Mucosa of stomach (tissue), 1 donor: ENCODE results near the gene SSPN.

ENCODE experiments used
- H3K27me3 ChIP-seq: one replicate; pipeline ENCODE4 v1.7.0; 2013; ENCODE audit warnings: mild to moderate bottlenecking, low read length; ENCODE audit not compliant: control insufficient read depth, insufficient read depth
- H3K36me3 ChIP-seq: one replicate; pipeline ENCODE4 v1.7.0; 2013; ENCODE audit warnings: low read length; ENCODE audit not compliant: control insufficient read depth, insufficient read depth
- H3K4me1 ChIP-seq: one replicate; pipeline ENCODE4 v1.7.0; 2013; ENCODE audit warnings: mild to moderate bottlenecking, low read length; ENCODE audit not compliant: control insufficient read depth, insufficient read depth
- H3K4me3 ChIP-seq: one replicate; pipeline ENCODE4 v1.7.0; 2013; ENCODE audit warnings: low read length
- H3K9ac ChIP-seq: one replicate; pipeline ENCODE4 v1.7.0; 2013; ENCODE audit warnings: mild to moderate bottlenecking, low read length, moderate library complexity
- H3K9me3 ChIP-seq: one replicate; pipeline ENCODE4 v1.7.0; 2013; ENCODE audit warnings: mild to moderate bottlenecking, low read length, moderate library complexity; ENCODE audit not compliant: control insufficient read depth
- donor health status: Pancreatic carcinoma.

The SSPN gene, protein sequence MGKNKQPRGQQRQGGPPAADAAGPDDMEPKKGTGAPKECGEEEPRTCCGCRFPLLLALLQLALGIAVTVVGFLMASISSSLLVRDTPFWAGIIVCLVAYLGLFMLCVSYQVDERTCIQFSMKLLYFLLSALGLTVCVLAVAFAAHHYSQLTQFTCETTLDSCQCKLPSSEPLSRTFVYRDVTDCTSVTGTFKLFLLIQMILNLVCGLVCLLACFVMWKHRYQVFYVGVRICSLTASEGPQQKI

DNA sequence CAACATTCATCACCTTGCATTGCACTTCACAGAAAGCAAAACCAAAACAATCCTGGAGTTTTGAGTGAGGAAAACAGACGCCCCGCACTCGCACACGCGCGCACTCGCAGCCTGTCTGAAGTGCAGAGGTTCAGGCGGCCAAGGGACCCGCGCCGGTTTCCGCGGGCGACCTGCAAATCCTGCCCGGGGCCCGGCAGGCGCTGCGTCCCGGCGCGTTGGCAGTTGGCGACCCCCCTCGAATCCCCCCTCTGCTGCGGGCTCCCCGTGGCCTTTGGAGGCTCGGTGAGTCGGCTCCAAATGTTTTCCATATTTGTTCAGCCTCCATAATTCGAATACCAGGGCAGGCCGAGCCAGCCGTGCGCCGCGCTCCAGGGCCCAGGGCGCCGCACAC lies at the start of gene SSPN:
Gene SSPN, plus strand, starts transcription at position 324 of the 391 bp plus-strand sequence. CDS start 100 bp downstream, outside the sequence.
- Histone ChIP-seq H3K9me3 (no peaks in the 10 kb centered on the region), H3K4me3 (peak within 1 kb of the TSS; percentile 65), H3K27me3 (no peaks in the 10 kb centered on the region), H3K4me1 (peaks cover 8% of the 10 kb centered on the region), H3K36me3 (no peaks in the 10 kb centered on the region), H3K9ac (peak within 1 kb of the TSS; percentile 70)

DNA sequence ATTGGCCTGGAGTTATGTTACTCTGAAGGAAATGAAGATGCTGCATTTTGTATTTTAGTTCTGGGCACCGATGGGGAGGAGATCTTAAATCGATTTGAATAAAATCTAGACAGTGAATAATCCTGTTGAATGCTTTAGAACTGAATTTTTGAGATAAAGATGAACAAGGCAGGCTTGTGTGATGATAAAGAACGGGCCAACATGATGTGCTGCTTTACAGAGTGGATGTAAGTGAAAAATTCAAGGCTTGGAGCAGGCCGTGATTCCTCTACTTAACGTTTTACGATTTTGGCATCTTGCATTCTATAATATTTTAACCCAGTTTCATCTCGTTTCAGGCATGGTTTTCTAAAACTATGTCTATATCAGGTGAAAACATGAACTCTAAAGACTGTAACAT lies 47.1 kb upstream of the SSPN start:
- Histone ChIP-seq H3K4me3 (no peak overlapping the region), H3K4me1 (no peaks in the 10 kb centered on the region), H3K9ac (no peak overlapping the region), H3K36me3 (no peaks in the 10 kb centered on the region), H3K27me3 (no peaks in the 10 kb centered on the region), H3K9me3 (no peaks in the 10 kb centered on the region)

- Histone ChIP-seq H3K36me3 (no peaks in the 10 kb centered on the region), H3K27me3 (no peaks in the 10 kb centered on the region), H3K4me3 (no peak overlapping the region), H3K9ac (no peak overlapping the region), H3K9me3 (no peaks in the 10 kb centered on the region), H3K4me1 (peaks cover 9% of the 10 kb centered on the region)
Measured at GRCh38 chr12:26149968-26150500, 45.3 kb upstream of the SSPN start.

GRCh38 chr12:26150736-26151450 lies 44.5 kb upstream of the SSPN start:
- Histone ChIP-seq H3K4me1 (peaks cover 9% of the 10 kb centered on the region), H3K9ac (no peak overlapping the region), H3K4me3 (no peak overlapping the region), H3K36me3 (no peaks in the 10 kb centered on the region), H3K27me3 (no peaks in the 10 kb centered on the region), H3K9me3 (no peaks in the 10 kb centered on the region)

GRCh38 chr12:26152507-26153102 lies 42.8 kb upstream of the SSPN start:
- no peak overlapping the region for H3K4me3 ChIP-seq
- H3K36me3 ChIP-seq: no peaks in the 10 kb centered on the region
- no peaks in the 10 kb centered on the region for H3K27me3 ChIP-seq
- no peaks in the 10 kb centered on the region for H3K9me3 ChIP-seq
- peaks cover 13% of the 10 kb centered on the region for H3K4me1 ChIP-seq
- no peak overlapping the region for H3K9ac ChIP-seq

GRCh38 chr12:26153421-26154154 lies 41.8 kb upstream of the SSPN start:
- peaks cover 13% of the 10 kb centered on the region for H3K4me1 ChIP-seq
- H3K4me3 ChIP-seq: no peak overlapping the region
- H3K9me3 ChIP-seq: no peaks in the 10 kb centered on the region
- no peak overlapping the region for H3K9ac ChIP-seq
- no peaks in the 10 kb centered on the region for H3K36me3 ChIP-seq
- no peaks in the 10 kb centered on the region for H3K27me3 ChIP-seq

- Histone ChIP-seq H3K36me3 (no peaks in the 10 kb centered on the region), H3K27me3 (no peaks in the 10 kb centered on the region), H3K9me3 (no peaks in the 10 kb centered on the region), H3K4me3 (no peak overlapping the region), H3K4me1 (peaks cover 13% of the 10 kb centered on the region), H3K9ac (no peak overlapping the region)
Measured at GRCh38 chr12:26156201-26156871, 39.0 kb upstream of the SSPN start.

- Histone ChIP-seq H3K9ac (no peak overlapping the region), H3K9me3 (no peaks in the 10 kb centered on the region), H3K36me3 (no peaks in the 10 kb centered on the region), H3K4me3 (no peak overlapping the region), H3K4me1 (peaks cover 13% of the 10 kb centered on the region), H3K27me3 (no peaks in the 10 kb centered on the region)
Measured at GRCh38 chr12:26157001-26157400, 38.4 kb upstream of the SSPN start.

- H3K36me3 ChIP-seq: no peaks in the 10 kb centered on the region
- H3K9me3 ChIP-seq: no peaks in the 10 kb centered on the region
- no peak overlapping the region for H3K4me3 ChIP-seq
- peaks cover 13% of the 10 kb centered on the region for H3K4me1 ChIP-seq
- H3K9ac ChIP-seq: no peak overlapping the region
- no peaks in the 10 kb centered on the region for H3K27me3 ChIP-seq
Measured at GRCh38 chr12:26158078-26158764, 37.2 kb upstream of the SSPN start.

DNA sequence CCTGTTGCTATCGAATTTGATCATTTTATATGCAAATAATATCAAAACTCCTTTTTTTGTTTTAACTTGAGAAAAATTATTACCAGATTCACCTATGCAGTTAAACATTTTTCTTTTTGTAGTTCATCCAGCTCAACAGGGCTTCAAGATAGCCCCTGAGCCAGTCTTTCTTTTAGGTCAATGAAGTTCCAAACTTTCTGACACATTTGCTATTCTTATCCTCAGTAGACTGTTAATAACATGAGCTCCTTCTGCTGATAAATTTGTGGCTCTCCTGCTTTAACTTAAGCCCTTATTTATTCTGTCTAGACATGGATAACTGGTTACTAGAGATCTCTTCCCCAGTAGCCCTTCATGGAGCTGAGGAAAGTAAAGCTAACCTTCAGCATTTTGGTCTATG lies 33.2 kb upstream of the SSPN start:
- no peak overlapping the region for H3K4me3 ChIP-seq
- no peaks in the 10 kb centered on the region for H3K27me3 ChIP-seq
- no peaks in the 10 kb centered on the region for H3K9me3 ChIP-seq
- no peaks in the 10 kb centered on the region for H3K36me3 ChIP-seq
- H3K4me1 ChIP-seq: no peaks in the 10 kb centered on the region
- no peak overlapping the region for H3K9ac ChIP-seq

GRCh38 chr12:26162905-26163304 lies 32.5 kb upstream of the SSPN start:
- Histone ChIP-seq H3K36me3 (no peaks in the 10 kb centered on the region), H3K27me3 (no peaks in the 10 kb centered on the region), H3K9me3 (no peaks in the 10 kb centered on the region), H3K4me1 (no peaks in the 10 kb centered on the region), H3K9ac (no peak overlapping the region), H3K4me3 (no peak overlapping the region)
